GM12874 (cell line): Measurements from ENCODE around the gene MPO.

Experiments
- TF ChIP-seq, protein P1 (sequence below): IDR thresholded peaks from 2 replicates; pipeline ENCODE4 v1.5.1; 2011; ENCODE audit warnings: low read depth, mild to moderate bottlenecking, control low read depth, low read length, moderate library complexity; ENCODE audit not compliant: insufficient read depth

Gene MPO

DNA sequence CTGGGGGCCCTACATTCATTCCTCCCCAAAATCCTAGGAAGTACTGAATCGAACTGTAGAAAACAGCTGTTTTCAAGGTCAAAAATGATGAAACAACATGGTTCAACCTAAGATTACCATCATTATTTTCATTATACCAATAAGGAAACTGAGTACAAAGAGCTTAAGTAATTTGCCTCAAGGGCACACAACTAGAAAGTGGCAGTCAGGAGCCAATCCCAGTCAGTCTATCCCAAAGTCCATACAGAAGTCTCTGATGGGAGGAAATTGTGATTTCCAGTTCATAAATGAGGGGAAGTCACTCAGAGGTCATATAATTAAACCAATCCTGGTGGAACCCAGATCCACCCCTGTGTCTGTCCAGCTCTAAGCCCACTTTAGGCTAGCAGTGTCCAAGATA, 34.0 kb downstream of the MPO start:
- TF ChIP-seq, protein P1, sequence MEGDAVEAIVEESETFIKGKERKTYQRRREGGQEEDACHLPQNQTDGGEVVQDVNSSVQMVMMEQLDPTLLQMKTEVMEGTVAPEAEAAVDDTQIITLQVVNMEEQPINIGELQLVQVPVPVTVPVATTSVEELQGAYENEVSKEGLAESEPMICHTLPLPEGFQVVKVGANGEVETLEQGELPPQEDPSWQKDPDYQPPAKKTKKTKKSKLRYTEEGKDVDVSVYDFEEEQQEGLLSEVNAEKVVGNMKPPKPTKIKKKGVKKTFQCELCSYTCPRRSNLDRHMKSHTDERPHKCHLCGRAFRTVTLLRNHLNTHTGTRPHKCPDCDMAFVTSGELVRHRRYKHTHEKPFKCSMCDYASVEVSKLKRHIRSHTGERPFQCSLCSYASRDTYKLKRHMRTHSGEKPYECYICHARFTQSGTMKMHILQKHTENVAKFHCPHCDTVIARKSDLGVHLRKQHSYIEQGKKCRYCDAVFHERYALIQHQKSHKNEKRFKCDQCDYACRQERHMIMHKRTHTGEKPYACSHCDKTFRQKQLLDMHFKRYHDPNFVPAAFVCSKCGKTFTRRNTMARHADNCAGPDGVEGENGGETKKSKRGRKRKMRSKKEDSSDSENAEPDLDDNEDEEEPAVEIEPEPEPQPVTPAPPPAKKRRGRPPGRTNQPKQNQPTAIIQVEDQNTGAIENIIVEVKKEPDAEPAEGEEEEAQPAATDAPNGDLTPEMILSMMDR: no peak

DNA sequence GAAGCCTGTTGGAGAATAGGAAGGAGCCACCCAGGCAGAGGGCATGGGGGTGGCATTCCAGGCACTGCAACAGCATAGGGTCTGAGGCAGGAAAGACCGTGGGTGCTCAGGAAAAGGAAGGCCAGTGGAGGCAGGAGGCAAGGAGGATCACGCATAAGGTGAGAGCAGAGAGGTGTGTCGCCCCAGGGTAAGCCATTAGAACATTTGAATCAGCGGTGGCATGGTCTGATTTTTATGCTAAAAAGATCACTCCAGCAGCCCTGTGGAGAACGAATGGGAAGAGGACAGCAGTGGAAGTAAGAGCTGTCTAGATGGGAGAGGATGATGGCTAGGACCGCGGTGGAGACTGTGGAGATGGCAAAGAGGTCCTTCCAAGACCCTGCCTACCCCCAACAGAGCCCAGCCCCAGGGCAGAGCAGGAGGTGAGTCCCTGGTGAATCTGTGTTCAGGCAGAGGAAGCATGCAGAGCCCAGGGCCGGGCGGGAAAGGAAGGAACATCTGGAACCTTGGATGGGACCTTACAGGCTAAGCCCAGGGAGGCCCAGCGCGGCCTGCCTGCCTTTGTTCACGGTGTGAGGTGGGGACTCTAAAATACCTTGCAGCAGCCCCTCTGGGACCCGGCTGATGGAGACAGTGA, 34.5 kb downstream of the MPO start:
- TF ChIP-seq, protein P1: no peak

DNA sequence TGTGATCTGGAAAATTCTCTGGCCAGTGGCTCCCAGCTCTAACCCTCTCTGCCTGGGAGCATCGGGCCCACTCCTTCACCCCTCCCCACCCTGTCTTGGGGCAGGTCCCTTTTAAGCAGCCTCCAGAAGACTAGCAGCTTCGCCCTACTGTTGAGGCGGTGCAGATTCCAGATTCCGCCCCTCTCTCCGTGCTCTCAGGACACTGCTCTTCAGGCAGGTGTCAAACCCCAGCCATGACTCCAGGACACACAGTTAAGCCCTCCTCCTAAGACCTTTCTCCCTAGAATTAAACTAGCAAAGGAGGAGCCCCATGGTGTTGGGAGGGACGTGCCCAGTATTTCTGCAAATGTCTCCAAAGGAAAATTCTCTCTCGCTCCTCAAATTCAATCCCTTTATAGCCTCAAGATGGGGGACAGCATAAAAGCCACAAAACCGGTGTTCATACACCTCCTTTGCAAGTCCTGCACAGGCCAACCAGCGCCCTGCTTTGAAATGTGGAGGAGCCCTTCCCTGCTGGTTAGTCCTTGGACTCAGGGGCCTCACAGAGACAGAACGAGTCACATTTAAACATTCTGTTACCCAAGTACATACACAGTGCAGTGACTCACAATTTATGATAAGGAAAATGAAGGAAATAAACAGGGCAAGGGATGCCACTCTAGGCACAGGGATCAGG, 35.2 kb downstream of the MPO start:
- TF ChIP-seq, protein P1: no peak

GRCh38 chr17:58244963-58245362, 35.8 kb downstream of the MPO start:
- TF ChIP-seq, protein P1: no peak

- TF ChIP-seq, protein P1: no peak
These were observed 38.5 kb downstream of the MPO start for GRCh38 chr17:58242171-58242784.

GRCh38 chr17:58239987-58240386, 40.7 kb downstream of the MPO start:
- TF ChIP-seq, protein P1: no peak

DNA sequence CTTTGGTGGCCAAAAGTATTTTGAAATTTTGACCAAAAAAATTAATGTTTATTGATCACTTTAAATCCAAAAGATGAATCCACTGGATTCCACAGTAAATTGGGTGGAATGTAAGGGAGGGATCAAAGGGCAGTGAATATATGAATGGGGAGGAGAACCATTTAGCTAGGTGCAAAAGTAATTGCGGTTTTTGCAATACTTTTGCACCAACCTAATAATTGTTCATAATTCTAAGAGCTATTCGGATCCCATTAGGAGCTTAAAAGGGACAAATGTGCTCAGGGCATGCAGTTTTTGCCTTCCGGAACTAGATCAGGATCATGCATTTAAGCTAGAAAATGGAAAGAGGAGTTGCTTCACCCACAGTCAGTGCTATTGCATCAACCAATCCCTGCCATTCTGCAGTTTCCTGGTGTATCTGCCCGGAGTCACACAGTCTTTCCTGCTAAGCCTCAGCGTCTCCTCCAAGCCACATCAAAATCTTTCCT, 42.5 kb downstream of the MPO start, which contains the start of gene LPO:
Gene LPO (plus strand): TSS at position 438 of the 488 bp plus-strand sequence. CDS start 4,396 bp downstream, outside the sequence.
- TF ChIP-seq, protein P1: no peak
